ENCODE measurements around the gene GPATCH2L. TPM values are rescaled to one million over a fixed set of nuclear protein-coding genes. Genes with fewer than 3 reads are reported as not detected.
A peak's percentile ranks its signal among the peaks of the same experiment; 100 is the strongest.

GPATCH2L gene
- total RNA-seq, 1 donor = 59.2 TPM

GRCh38 chr14:76126076-76126475 lies 25.6 kb upstream of the GPATCH2L start:
- no peak for DNase-seq (ENCODE audit: low read depth)
- no peak for TF ChIP-seq CTCF (IDR thresholded peaks at IDR 0.05; ENCODE audit: insufficient read depth, low read depth, low read length)
- H3K4me3 ChIP-seq (ENCODE audit: low read depth, low read length) = no peak overlapping the region

- no peak overlapping the region for H3K4me3 ChIP-seq (ENCODE audit: low read depth, low read length)
- TF ChIP-seq CTCF (IDR thresholded peaks at IDR 0.05; ENCODE audit: insufficient read depth, low read depth, low read length) = no peak
- no peak for DNase-seq (ENCODE audit: low read depth)
Observed at GRCh38 chr14:76129851-76130576, 21.7 kb upstream of the GPATCH2L start.

- no peak for TF ChIP-seq CTCF (IDR thresholded peaks at IDR 0.05; ENCODE audit: insufficient read depth, low read depth, low read length)
- H3K4me3 ChIP-seq (ENCODE audit: low read depth, low read length) = no peak overlapping the region
- no peak for DNase-seq (ENCODE audit: low read depth)
Observed at GRCh38 chr14:76131071-76131965, 20.4 kb upstream of the GPATCH2L start.

GRCh38 chr14:76133103-76133502 lies 18.6 kb upstream of the GPATCH2L start:
- peak; percentile 51 for DNase-seq (ENCODE audit: low read depth)
- TF ChIP-seq CTCF (IDR thresholded peaks at IDR 0.05; ENCODE audit: insufficient read depth, low read depth, low read length) = no peak
- H3K4me3 ChIP-seq (ENCODE audit: low read depth, low read length) = no peak overlapping the region

- no peak for TF ChIP-seq CTCF (IDR thresholded peaks at IDR 0.05; ENCODE audit: insufficient read depth, low read depth, low read length)
- H3K4me3 ChIP-seq (ENCODE audit: low read depth, low read length) = no peak overlapping the region
Observed at GRCh38 chr14:76134231-76134630, 17.5 kb upstream of the GPATCH2L start.

GRCh38 chr14:76135722-76136121 lies 16.0 kb upstream of the GPATCH2L start:
- no peak overlapping the region for H3K4me3 ChIP-seq (ENCODE audit: low read depth, low read length)

More at GRCh38 chr14:76134231-76134630, 17.5 kb upstream of the GPATCH2L start:
- DNase-seq (ENCODE audit: low read depth) = no peak

More at GRCh38 chr14:76135722-76136121, 16.0 kb upstream of the GPATCH2L start:
- no peak for DNase-seq (ENCODE audit: low read depth)
- no peak for TF ChIP-seq CTCF (IDR thresholded peaks at IDR 0.05; ENCODE audit: insufficient read depth, low read depth, low read length)
